ENCODE measurements around the gene LRRC19.

LRRC19 gene

GRCh38 chr9:27047136-27047535, 41.7 kb upstream of the LRRC19 start:
- H3K36me3 ChIP-seq (ENCODE audit: control insufficient read depth in 2 of 2, insufficient read depth in 1 of 2, low read length in 2 of 2), result peaks cover 0 to 10% of the 10 kb centered on the region in 2 experiments; a peak in 2 of 3 replicates
- TF ChIP-seq ZNF202 (tag by site-specific recombination; IDR thresholded peaks at IDR 0.05; ENCODE audit: borderline replicate concordance), result no peak
- TF ChIP-seq KLF9 (tag by site-specific recombination; IDR thresholded peaks at IDR 0.05; ENCODE audit: low read depth), result no peak
- TF ChIP-seq, protein P1, sequence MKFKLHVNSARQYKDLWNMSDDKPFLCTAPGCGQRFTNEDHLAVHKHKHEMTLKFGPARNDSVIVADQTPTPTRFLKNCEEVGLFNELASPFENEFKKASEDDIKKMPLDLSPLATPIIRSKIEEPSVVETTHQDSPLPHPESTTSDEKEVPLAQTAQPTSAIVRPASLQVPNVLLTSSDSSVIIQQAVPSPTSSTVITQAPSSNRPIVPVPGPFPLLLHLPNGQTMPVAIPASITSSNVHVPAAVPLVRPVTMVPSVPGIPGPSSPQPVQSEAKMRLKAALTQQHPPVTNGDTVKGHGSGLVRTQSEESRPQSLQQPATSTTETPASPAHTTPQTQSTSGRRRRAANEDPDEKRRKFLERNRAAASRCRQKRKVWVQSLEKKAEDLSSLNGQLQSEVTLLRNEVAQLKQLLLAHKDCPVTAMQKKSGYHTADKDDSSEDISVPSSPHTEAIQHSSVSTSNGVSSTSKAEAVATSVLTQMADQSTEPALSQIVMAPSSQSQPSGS (tag by site-specific recombination; IDR thresholded peaks at IDR 0.05; ENCODE audit: low read depth), result no peak
- no peak for TF ChIP-seq ZFP41 (tag by site-specific recombination; IDR thresholded peaks at IDR 0.05; ENCODE audit: borderline replicate concordance)
- no peak for TF ChIP-seq ZNF707 (tag by site-specific recombination; IDR thresholded peaks at IDR 0.05)
- H3K9me3 ChIP-seq (ENCODE audit: control insufficient read depth, insufficient read depth, low read depth, low read length), result no peaks in the 10 kb centered on the region
- no peak overlapping the region for H3K4me3 ChIP-seq (ENCODE audit: low read depth, low read length)
- no peak overlapping the region for H3K27ac ChIP-seq (ENCODE audit: extremely low read depth, low read depth, low read length)
- ChIA-PET POLR2A (no interaction called here), CTCF (interaction anchor here (0.6 to 1.4 kb wide), 2 partner anchors 16 to 581 kb away, joined by 3 to 5 read pairs; no protein-coding TSS in a partner anchor)
- no peaks in the 10 kb centered on the region for H3K4me1 ChIP-seq (ENCODE audit: control insufficient read depth, insufficient read depth, low read length)

DNA sequence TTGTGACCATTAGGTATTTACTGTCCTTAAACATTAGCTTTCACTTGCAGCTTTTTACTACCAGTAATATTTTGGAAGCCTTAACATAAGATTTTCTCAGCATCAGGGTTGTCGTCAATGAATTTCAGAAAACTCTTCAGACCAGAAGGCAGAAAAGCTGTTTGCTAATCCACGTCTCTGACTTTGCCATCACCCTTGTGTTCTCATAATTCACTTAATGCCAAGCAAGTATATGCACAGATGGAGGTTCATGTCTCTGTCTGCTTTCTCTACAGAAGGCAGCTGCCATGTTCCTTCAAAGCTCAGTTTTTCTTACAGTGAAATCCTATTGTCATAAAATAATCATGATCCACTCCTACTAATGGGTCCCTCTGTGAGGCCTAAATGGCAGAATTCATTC, 37.7 kb upstream of the LRRC19 start:
- ChIA-PET POLR2A (no interaction called here), CTCF (interaction anchor here (0.6 to 2.2 kb wide), 2 partner anchors 10 to 12 kb away, joined by 4 read pairs; no protein-coding TSS in a partner anchor)
- Histone ChIP-seq H3K36me3 (ENCODE audit: control insufficient read depth in 2 of 2, insufficient read depth in 1 of 2, low read length in 2 of 2) (peaks cover 0 to 4% of the 10 kb centered on the region in 2 experiments; a peak in 2 of 3 replicates), H3K4me3 (ENCODE audit: low read depth, low read length) (no peak overlapping the region), H3K4me1 (ENCODE audit: control insufficient read depth, insufficient read depth, low read length) (no peaks in the 10 kb centered on the region), H3K27ac (ENCODE audit: extremely low read depth, low read depth, low read length) (no peak overlapping the region), H3K9me3 (ENCODE audit: control insufficient read depth, insufficient read depth, low read depth, low read length) (no peaks in the 10 kb centered on the region)
- TF ChIP-seq ZNF394 (tag by site-specific recombination; IDR thresholded peaks at IDR 0.05; ENCODE audit: borderline replicate concordance) (no peak), REPIN1 (tag by site-specific recombination; IDR thresholded peaks at IDR 0.05; ENCODE audit: low read depth) (no peak), YY2 (tag by site-specific recombination; IDR thresholded peaks at IDR 0.05) (no peak), OVOL3 (tag by site-specific recombination; IDR thresholded peaks at IDR 0.05) (no peak), ZNF610 (tag by site-specific recombination; IDR thresholded peaks at IDR 0.05; ENCODE audit: borderline replicate concordance) (no peak), ZNF621 (tag by site-specific recombination; IDR thresholded peaks at IDR 0.05) (no peak), ZFP41 (tag by site-specific recombination; IDR thresholded peaks at IDR 0.05; ENCODE audit: borderline replicate concordance) (no peak), KLF8 (tag by site-specific recombination; IDR thresholded peaks at IDR 0.05) (no peak), GLI2 (tag by site-specific recombination; IDR thresholded peaks at IDR 0.05; ENCODE audit: borderline replicate concordance, low read depth) (no peak), ZNF514 (tag by site-specific recombination; IDR thresholded peaks at IDR 0.05) (no peak), ZSCAN16 (tag by site-specific recombination; IDR thresholded peaks at IDR 0.05) (no peak), ZNF174 (tag by site-specific recombination; IDR thresholded peaks at IDR 0.05) (no peak), ZNF18 (tag by site-specific recombination; IDR thresholded peaks at IDR 0.05) (no peak), ZNF280D (tag by site-specific recombination; IDR thresholded peaks at IDR 0.05) (no peak), ZNF639 (tag by site-specific recombination; IDR thresholded peaks at IDR 0.05) (no peak)
- TF ChIP-seq, protein P2, sequence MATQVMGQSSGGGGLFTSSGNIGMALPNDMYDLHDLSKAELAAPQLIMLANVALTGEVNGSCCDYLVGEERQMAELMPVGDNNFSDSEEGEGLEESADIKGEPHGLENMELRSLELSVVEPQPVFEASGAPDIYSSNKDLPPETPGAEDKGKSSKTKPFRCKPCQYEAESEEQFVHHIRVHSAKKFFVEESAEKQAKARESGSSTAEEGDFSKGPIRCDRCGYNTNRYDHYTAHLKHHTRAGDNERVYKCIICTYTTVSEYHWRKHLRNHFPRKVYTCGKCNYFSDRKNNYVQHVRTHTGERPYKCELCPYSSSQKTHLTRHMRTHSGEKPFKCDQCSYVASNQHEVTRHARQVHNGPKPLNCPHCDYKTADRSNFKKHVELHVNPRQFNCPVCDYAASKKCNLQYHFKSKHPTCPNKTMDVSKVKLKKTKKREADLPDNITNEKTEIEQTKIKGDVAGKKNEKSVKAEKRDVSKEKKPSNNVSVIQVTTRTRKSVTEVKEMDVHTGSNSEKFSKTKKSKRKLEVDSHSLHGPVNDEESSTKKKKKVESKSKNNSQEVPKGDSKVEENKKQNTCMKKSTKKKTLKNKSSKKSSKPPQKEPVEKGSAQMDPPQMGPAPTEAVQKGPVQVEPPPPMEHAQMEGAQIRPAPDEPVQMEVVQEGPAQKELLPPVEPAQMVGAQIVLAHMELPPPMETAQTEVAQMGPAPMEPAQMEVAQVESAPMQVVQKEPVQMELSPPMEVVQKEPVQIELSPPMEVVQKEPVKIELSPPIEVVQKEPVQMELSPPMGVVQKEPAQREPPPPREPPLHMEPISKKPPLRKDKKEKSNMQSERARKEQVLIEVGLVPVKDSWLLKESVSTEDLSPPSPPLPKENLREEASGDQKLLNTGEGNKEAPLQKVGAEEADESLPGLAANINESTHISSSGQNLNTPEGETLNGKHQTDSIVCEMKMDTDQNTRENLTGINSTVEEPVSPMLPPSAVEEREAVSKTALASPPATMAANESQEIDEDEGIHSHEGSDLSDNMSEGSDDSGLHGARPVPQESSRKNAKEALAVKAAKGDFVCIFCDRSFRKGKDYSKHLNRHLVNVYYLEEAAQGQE (tag by site-specific recombination; IDR thresholded peaks at IDR 0.05), result no peak
- TF ChIP-seq, protein P3, sequence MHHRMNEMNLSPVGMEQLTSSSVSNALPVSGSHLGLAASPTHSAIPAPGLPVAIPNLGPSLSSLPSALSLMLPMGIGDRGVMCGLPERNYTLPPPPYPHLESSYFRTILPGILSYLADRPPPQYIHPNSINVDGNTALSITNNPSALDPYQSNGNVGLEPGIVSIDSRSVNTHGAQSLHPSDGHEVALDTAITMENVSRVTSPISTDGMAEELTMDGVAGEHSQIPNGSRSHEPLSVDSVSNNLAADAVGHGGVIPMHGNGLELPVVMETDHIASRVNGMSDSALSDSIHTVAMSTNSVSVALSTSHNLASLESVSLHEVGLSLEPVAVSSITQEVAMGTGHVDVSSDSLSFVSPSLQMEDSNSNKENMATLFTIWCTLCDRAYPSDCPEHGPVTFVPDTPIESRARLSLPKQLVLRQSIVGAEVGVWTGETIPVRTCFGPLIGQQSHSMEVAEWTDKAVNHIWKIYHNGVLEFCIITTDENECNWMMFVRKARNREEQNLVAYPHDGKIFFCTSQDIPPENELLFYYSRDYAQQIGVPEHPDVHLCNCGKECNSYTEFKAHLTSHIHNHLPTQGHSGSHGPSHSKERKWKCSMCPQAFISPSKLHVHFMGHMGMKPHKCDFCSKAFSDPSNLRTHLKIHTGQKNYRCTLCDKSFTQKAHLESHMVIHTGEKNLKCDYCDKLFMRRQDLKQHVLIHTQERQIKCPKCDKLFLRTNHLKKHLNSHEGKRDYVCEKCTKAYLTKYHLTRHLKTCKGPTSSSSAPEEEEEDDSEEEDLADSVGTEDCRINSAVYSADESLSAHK (tag by site-specific recombination; IDR thresholded peaks at IDR 0.05), result no peak

Data from HEK293 (cell line).